ENCODE measurements around the gene KIF1A. TPM values are rescaled to one million over a fixed set of nuclear protein-coding genes. Genes with fewer than 3 reads are reported as not detected.
A peak's percentile ranks its signal among the peaks of the same experiment; 100 is the strongest.

Gene KIF1A
- total and polyA plus RNA-seq, 2 donors from 2014 or later: 0.54 to 0.58 TPM

- peak in 2 of 5 donors; percentile 3 to 56 for DNase-seq
- Histone ChIP-seq H3K9me3 (ENCODE audit: control insufficient read depth in 2 of 3, insufficient read depth in 1 of 3, low read length in 3 of 3) (peaks cover 0 to 7% (median 2%) of the 10 kb centered on the region in 3 donors), H3K27ac (ENCODE audit: low read depth in 2 of 2, low read length in 2 of 2) (no peak overlapping the region), H3K27me3 (ENCODE audit: control insufficient read depth, insufficient read depth, low read length) (no peaks in the 10 kb centered on the region), H3K4me3 (ENCODE audit: low read length in 3 of 3) (no peak overlapping the region), H3K36me3 (ENCODE audit: control insufficient read depth in 2 of 3, insufficient read depth in 3 of 3, low read length in 3 of 3) (peaks cover 0 to 2% (median 0%) of the 10 kb centered on the region in 3 donors), H3K9ac (ENCODE audit: low read length in 3 of 3) (no peak overlapping the region), H3K4me1 (ENCODE audit: control insufficient read depth in 2 of 3, insufficient read depth in 2 of 3, low read depth in 1 of 3, low read length in 3 of 3) (no peaks in the 10 kb centered on the region)
- intact Hi-C loops (cut with DNase I): no loop called here
- no peak for TF ChIP-seq CTCF (IDR thresholded peaks at IDR 0.05; ENCODE audit: borderline replicate concordance, extremely low read depth, insufficient read depth)
- no peak for FAIRE-seq
Observed at GRCh38 chr2:240811346-240812300, 8.4 kb downstream of the KIF1A start.

- no peaks in the 10 kb centered on the region for H3K36me3 ChIP-seq (ENCODE audit: control insufficient read depth in 2 of 3, insufficient read depth in 3 of 3, low read length in 3 of 3)
- H3K4me3 ChIP-seq (ENCODE audit: low read length in 3 of 3): no peak overlapping the region
- H3K4me1 ChIP-seq (ENCODE audit: control insufficient read depth in 2 of 3, insufficient read depth in 2 of 3, low read depth in 1 of 3, low read length in 3 of 3): no peaks in the 10 kb centered on the region
- no peak for TF ChIP-seq CTCF (IDR thresholded peaks at IDR 0.05; ENCODE audit: borderline replicate concordance, extremely low read depth, insufficient read depth)
- no peak overlapping the region for H3K27ac ChIP-seq (ENCODE audit: low read depth in 2 of 2, low read length in 2 of 2)
- FAIRE-seq (no peak), DNase-seq (peak in 2 of 5 donors; percentile 3 to 59)
- no peak overlapping the region for H3K9ac ChIP-seq (ENCODE audit: low read length in 3 of 3)
- peaks cover 0 to 7% (median 2%) of the 10 kb centered on the region in 3 donors for H3K9me3 ChIP-seq (ENCODE audit: control insufficient read depth in 2 of 3, insufficient read depth in 1 of 3, low read length in 3 of 3)
- intact Hi-C loops (cut with DNase I): no loop called here
- no peaks in the 10 kb centered on the region for H3K27me3 ChIP-seq (ENCODE audit: control insufficient read depth, insufficient read depth, low read length)
Observed at GRCh38 chr2:240810621-240811020, 9.4 kb downstream of the KIF1A start.

GRCh38 chr2:240810199-240810598 is 9.8 kb downstream of the KIF1A start:
- intact Hi-C loops (cut with DNase I): no loop called here
- Histone ChIP-seq H3K27ac (ENCODE audit: low read depth in 2 of 2, low read length in 2 of 2) (no peak overlapping the region), H3K4me1 (ENCODE audit: control insufficient read depth in 2 of 3, insufficient read depth in 2 of 3, low read depth in 1 of 3, low read length in 3 of 3) (no peaks in the 10 kb centered on the region), H3K36me3 (ENCODE audit: control insufficient read depth in 2 of 3, insufficient read depth in 3 of 3, low read length in 3 of 3) (no peaks in the 10 kb centered on the region), H3K9ac (ENCODE audit: low read length in 3 of 3) (no peak overlapping the region), H3K9me3 (ENCODE audit: control insufficient read depth in 2 of 3, insufficient read depth in 1 of 3, low read length in 3 of 3) (peaks cover 0 to 7% (median 2%) of the 10 kb centered on the region in 3 donors), H3K27me3 (ENCODE audit: control insufficient read depth, insufficient read depth, low read length) (no peaks in the 10 kb centered on the region), H3K4me3 (ENCODE audit: low read length in 3 of 3) (no peak overlapping the region)
- no peak for FAIRE-seq
- TF ChIP-seq CTCF (IDR thresholded peaks at IDR 0.05; ENCODE audit: borderline replicate concordance, extremely low read depth, insufficient read depth): no peak
- no peak for DNase-seq
